AG20443 (cell line): Measurements from ENCODE around the gene SOX30.

Experiments
- DNase-seq: peaks from one replicate; pipeline ENCODE4 v3.0.0; 2012; ENCODE audit warnings: low spot score, mixed read lengths

Gene SOX30

GRCh38 chr5:157607371-157608161 lies 44.7 kb downstream of the SOX30 start:
- DNase-seq, result no peak

GRCh38 chr5:157606046-157606445 lies 46.2 kb downstream of the SOX30 start:
- DNase-seq, result no peak

GRCh38 chr5:157603333-157604190 lies 48.7 kb downstream of the SOX30 start:
- peak; percentile 49 for DNase-seq

GRCh38 chr5:157602505-157602904 lies 49.7 kb downstream of the SOX30 start:
- no peak for DNase-seq

- DNase-seq, result no peak
These were observed 52.0 kb downstream of the SOX30 start for GRCh38 chr5:157600252-157600651.

GRCh38 chr5:157599565-157599964 lies 52.7 kb downstream of the SOX30 start:
- no peak for DNase-seq

- DNase-seq, result no peak
These were observed 53.8 kb downstream of the SOX30 start for GRCh38 chr5:157598350-157598936.

- no peak for DNase-seq
These were observed 55.0 kb downstream of the SOX30 start for GRCh38 chr5:157597277-157597676.

- peak; percentile 18 for DNase-seq
These were observed 55.8 kb downstream of the SOX30 start for GRCh38 chr5:157596487-157596886.

- DNase-seq, result no peak
These were observed 57.4 kb downstream of the SOX30 start for GRCh38 chr5:157594675-157595459.

- no peak for DNase-seq
These were observed 58.0 kb downstream of the SOX30 start for GRCh38 chr5:157594257-157594656.

- DNase-seq, result no peak
These were observed 59.0 kb downstream of the SOX30 start for GRCh38 chr5:157593052-157593757.

- DNase-seq, result no peak
These were observed 59.6 kb downstream of the SOX30 start for GRCh38 chr5:157592594-157592993.

- DNase-seq, result no peak
These were observed 61.8 kb downstream of the SOX30 start for GRCh38 chr5:157590478-157590877.

- DNase-seq, result no peak
These were observed 67.6 kb downstream of the SOX30 start for GRCh38 chr5:157584628-157585027.

- no peak for DNase-seq
These were observed 69.3 kb downstream of the SOX30 start for GRCh38 chr5:157582731-157583620.

- DNase-seq, result no peak
These were observed 70.3 kb downstream of the SOX30 start for GRCh38 chr5:157581901-157582300.

GRCh38 chr5:157578079-157578780 lies 74.0 kb downstream of the SOX30 start:
- no peak for DNase-seq

- DNase-seq, result no peak
These were observed 75.6 kb downstream of the SOX30 start for GRCh38 chr5:157576678-157577077.
